Ascending aorta (tissue), 2 donors: ENCODE measurements around the gene LBX1. TPM values are rescaled to one million over a fixed set of nuclear protein-coding genes. Genes with fewer than 3 reads are reported as not detected.

ENCODE experiments used
- DNase-seq, 2 donors: peaks; one replicate each; pipeline ENCODE4 v3.0.0-alpha.2; 2019; ENCODE audit warnings: low spot score in 2 of 2
- H3K27ac ChIP-seq, 2 donors: fragments of 200-600 bp; sonication (generic); one replicate each; pipeline ENCODE4 v1.5.1; 2016 to 2017; ENCODE audit warnings: mild to moderate bottlenecking in 1 of 2
- H3K27me3 ChIP-seq: fragments of 200-600 bp; sonication (generic); one replicate; pipeline ENCODE4 v1.5.1; 2017
- H3K36me3 ChIP-seq, 2 donors: fragments of 200-600 bp; sonication (generic); one replicate each; pipeline ENCODE4 v1.5.1; 2016
- H3K4me1 ChIP-seq, 2 donors: fragments of 200-600 bp; sonication (generic); one replicate each; pipeline ENCODE4 v1.5.1; 2016 to 2017; ENCODE audit warnings: mild to moderate bottlenecking in 1 of 2
- H3K4me3 ChIP-seq, 2 donors: fragments of 200-600 bp; sonication (generic); one replicate each; pipeline ENCODE4 v1.5.1; 2016 to 2017; ENCODE audit warnings: mild to moderate bottlenecking in 1 of 2
- H3K9me3 ChIP-seq, 2 donors: fragments of 200-600 bp; sonication (generic); one replicate each; pipeline ENCODE4 v1.5.1; 2016
- intact Hi-C: fragments of 100-400 bp; cut with DNase I; formaldehyde crosslinking; loops from one replicate; pipeline ENCODE4 v1.15.1; 2023
- total RNA-seq: library from RNA; depleted of rRNA; stranded (reverse); fragments of >200 nt; gene quantifications from one replicate; pipeline ENCODE4 v1.1.0, GENCODE V29; 2016
- TF ChIP-seq, protein P1 (sequence below), 3 experiments: fragments of 200-600 bp in 2 of 3; fragments of 450-650 bp in 1 of 3; sonication (generic) in 2 of 3; IDR thresholded peaks; one replicate each; pipeline ENCODE4 v1.5.1; 2016 to 2019; ENCODE audit warnings: antibody characterized with exemption in 3 of 3, mild to moderate bottlenecking in 1 of 3, moderate library complexity in 1 of 3

LBX1 gene
- total RNA-seq, 1 donor from 2014 or later, result not detected

- no peak overlapping the region for H3K4me3 ChIP-seq
- no peak overlapping the region for H3K27ac ChIP-seq
- no peak for DNase-seq
- peaks cover 7 to 8% of the 10 kb centered on the region in 2 donors for H3K9me3 ChIP-seq
- H3K27me3 ChIP-seq, result no peaks in the 10 kb centered on the region
- intact Hi-C loops, result no loop called here
- TF ChIP-seq, protein P1, sequence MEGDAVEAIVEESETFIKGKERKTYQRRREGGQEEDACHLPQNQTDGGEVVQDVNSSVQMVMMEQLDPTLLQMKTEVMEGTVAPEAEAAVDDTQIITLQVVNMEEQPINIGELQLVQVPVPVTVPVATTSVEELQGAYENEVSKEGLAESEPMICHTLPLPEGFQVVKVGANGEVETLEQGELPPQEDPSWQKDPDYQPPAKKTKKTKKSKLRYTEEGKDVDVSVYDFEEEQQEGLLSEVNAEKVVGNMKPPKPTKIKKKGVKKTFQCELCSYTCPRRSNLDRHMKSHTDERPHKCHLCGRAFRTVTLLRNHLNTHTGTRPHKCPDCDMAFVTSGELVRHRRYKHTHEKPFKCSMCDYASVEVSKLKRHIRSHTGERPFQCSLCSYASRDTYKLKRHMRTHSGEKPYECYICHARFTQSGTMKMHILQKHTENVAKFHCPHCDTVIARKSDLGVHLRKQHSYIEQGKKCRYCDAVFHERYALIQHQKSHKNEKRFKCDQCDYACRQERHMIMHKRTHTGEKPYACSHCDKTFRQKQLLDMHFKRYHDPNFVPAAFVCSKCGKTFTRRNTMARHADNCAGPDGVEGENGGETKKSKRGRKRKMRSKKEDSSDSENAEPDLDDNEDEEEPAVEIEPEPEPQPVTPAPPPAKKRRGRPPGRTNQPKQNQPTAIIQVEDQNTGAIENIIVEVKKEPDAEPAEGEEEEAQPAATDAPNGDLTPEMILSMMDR (IDR thresholded peaks at IDR 0.05), result no peak
- H3K36me3 ChIP-seq, result no peaks in the 10 kb centered on the region
- no peaks in the 10 kb centered on the region for H3K4me1 ChIP-seq
These were observed 32.4 kb upstream of the LBX1 start for GRCh38 chr10:101261702-101262101.

GRCh38 chr10:101260764-101261481 is 31.7 kb upstream of the LBX1 start:
- Histone ChIP-seq H3K4me3 (no peak overlapping the region), H3K27me3 (no peaks in the 10 kb centered on the region), H3K4me1 (no peaks in the 10 kb centered on the region), H3K9me3 (peaks cover 7 to 8% of the 10 kb centered on the region in 2 donors), H3K27ac (no peak overlapping the region), H3K36me3 (no peaks in the 10 kb centered on the region)
- TF ChIP-seq, protein P1 (IDR thresholded peaks at IDR 0.05), result no peak
- no peak for DNase-seq
- intact Hi-C loops, result no loop called here

DNA sequence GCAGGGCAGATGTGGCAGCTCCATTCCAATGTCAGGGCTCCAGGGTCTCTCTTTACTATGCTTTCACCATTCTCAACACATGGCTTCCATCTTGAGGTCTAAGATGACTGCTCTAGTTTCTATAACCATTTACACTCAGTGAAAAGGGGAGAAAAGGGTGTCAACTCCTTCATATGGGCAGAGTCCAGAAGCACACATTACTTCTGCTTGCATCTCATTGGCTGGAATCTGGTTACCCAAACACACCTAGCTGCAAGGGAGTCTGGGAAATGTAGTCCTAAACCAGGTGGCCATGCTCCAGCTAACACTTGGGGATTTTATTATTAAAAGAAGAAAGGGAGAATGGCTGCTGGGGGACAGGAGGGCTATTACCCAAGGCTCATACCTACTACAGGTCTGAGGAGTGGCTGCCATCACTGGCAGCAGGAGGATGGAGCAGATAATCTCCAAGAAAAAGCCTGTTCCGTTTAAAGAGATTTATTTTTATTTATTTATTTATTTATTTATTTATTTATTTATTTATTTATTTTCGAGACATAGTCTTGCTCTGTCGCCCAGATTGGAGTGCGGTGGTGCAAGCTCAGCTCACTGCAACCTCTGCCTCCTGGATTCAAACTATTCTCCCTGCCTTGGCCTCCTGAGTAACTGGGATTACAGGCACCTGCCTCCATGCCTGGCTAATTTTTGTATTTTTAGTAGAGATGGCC is 29.1 kb upstream of the LBX1 start:
- Histone ChIP-seq H3K4me3 (no peak overlapping the region), H3K27ac (no peak overlapping the region), H3K36me3 (no peaks in the 10 kb centered on the region), H3K4me1 (no peaks in the 10 kb centered on the region), H3K9me3 (peaks cover 7 to 8% of the 10 kb centered on the region in 2 donors), H3K27me3 (no peaks in the 10 kb centered on the region)
- TF ChIP-seq, protein P1 (IDR thresholded peaks at IDR 0.05), result no peak
- intact Hi-C loops, result no loop called here
- no peak for DNase-seq

DNA sequence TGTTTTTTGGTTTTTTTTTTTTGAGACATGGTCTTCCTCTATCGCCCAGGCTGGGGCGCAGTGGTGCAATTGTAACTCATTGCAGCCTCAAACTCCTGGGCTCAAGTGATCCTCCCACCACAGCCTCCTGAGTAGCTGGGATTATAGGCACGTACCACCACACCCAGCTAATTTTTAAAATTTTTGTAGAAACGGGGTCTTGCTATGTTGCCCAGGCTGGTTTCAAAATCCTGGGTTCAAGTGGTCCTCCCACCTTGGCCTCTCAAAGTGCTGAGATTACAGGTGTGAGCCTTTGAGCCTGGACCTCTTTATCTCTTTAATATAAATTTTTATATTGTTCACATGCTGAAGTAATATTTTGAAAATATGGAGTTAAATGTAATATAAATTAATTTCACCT is 28.2 kb upstream of the LBX1 start:
- no peaks in the 10 kb centered on the region for H3K27me3 ChIP-seq
- H3K4me3 ChIP-seq, result no peak overlapping the region
- TF ChIP-seq, protein P1 (IDR thresholded peaks at IDR 0.05), result no peak
- no peak for DNase-seq
- H3K27ac ChIP-seq, result no peak overlapping the region
- peaks cover 7 to 8% of the 10 kb centered on the region in 2 donors for H3K9me3 ChIP-seq
- no peaks in the 10 kb centered on the region for H3K36me3 ChIP-seq
- H3K4me1 ChIP-seq, result no peaks in the 10 kb centered on the region
- intact Hi-C loops, result no loop called here

- no peak for DNase-seq
- Histone ChIP-seq H3K9me3 (peaks cover 7 to 8% of the 10 kb centered on the region in 2 donors), H3K27ac (no peak overlapping the region), H3K4me3 (no peak overlapping the region), H3K4me1 (no peaks in the 10 kb centered on the region), H3K36me3 (no peaks in the 10 kb centered on the region), H3K27me3 (no peaks in the 10 kb centered on the region)
- TF ChIP-seq, protein P1 (IDR thresholded peaks at IDR 0.05), result no peak
- intact Hi-C loops, result no loop called here
These were observed 27.8 kb upstream of the LBX1 start for GRCh38 chr10:101257084-101257483.
